DOHH2 (cell line): ENCODE measurements around the gene MAP2K5.

ENCODE experiments used
- EZH2phosphoT487 ChIP-seq: fragments of 200-600 bp; sonication (generic); IDR thresholded peaks from 2 replicates; pipeline ENCODE4 v1.6.1; 2017; ENCODE audit warnings: borderline replicate concordance, mild to moderate bottlenecking, antibody characterized with exemption, low read length, moderate library complexity, mixed read lengths
- TF ChIP-seq, protein P1 (sequence below): fragments of 200-600 bp; sonication (generic); IDR thresholded peaks from one replicate; pipeline ENCODE4 v1.5.1; 2014; ENCODE audit warnings: antibody characterized with exemption, mild to moderate bottlenecking, low read depth, low read length; ENCODE audit not compliant: poor library complexity, severe bottlenecking

DNA sequence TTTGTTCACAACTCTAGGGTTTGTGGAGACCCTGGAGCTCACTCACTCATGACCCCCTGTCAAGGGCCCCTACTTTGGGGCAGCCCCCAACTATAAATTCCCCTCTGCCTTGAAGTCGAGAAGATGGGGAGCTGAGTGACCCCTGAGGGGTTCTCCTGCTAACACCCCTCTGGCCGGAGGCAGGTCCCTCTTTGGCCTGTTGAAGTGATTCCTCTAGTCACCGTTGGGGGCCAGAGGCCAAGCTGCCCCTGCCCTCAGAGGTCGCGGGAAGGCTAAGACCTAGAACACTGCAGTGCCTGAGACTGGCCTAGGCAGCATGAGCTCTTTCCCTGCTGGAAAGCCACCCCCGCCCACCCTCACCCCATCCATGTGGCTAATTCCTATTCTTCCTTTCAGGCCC, 267.4 kb downstream of the MAP2K5 start:
- TF ChIP-seq, protein P1, sequence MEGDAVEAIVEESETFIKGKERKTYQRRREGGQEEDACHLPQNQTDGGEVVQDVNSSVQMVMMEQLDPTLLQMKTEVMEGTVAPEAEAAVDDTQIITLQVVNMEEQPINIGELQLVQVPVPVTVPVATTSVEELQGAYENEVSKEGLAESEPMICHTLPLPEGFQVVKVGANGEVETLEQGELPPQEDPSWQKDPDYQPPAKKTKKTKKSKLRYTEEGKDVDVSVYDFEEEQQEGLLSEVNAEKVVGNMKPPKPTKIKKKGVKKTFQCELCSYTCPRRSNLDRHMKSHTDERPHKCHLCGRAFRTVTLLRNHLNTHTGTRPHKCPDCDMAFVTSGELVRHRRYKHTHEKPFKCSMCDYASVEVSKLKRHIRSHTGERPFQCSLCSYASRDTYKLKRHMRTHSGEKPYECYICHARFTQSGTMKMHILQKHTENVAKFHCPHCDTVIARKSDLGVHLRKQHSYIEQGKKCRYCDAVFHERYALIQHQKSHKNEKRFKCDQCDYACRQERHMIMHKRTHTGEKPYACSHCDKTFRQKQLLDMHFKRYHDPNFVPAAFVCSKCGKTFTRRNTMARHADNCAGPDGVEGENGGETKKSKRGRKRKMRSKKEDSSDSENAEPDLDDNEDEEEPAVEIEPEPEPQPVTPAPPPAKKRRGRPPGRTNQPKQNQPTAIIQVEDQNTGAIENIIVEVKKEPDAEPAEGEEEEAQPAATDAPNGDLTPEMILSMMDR = no peak
- no peak for TF ChIP-seq EZH2phosphoT487
